GM12892 (cell line): Measurements from ENCODE around the gene EIF3L.

Source experiments
- DNase-seq: peaks from one replicate; pipeline ENCODE4 v3.0.0; 2011; ENCODE audit not compliant: insufficient read length
- FAIRE-seq: peaks from 2 replicates; lab custom pipeline; 2011; peaks lifted over from hg19 to GRCh38; lab: Jason Lieb, UNC
- POLR2A ChIP-seq: IDR thresholded peaks from 2 replicates; pipeline ENCODE4 v1.6.1; 2011; ENCODE audit warnings: low read depth, low read length, control low read depth
- POLR2AphosphoS5 ChIP-seq: IDR thresholded peaks from 2 replicates; pipeline ENCODE4 v1.6.1; 2011; ENCODE audit warnings: low read depth, low read length, control low read depth
- TAF1 ChIP-seq: IDR thresholded peaks from 2 replicates; pipeline ENCODE4 v1.6.1; 2011; ENCODE audit warnings: low read depth, mild to moderate bottlenecking, control low read depth, low read length, borderline replicate concordance

EIF3L gene

DNA sequence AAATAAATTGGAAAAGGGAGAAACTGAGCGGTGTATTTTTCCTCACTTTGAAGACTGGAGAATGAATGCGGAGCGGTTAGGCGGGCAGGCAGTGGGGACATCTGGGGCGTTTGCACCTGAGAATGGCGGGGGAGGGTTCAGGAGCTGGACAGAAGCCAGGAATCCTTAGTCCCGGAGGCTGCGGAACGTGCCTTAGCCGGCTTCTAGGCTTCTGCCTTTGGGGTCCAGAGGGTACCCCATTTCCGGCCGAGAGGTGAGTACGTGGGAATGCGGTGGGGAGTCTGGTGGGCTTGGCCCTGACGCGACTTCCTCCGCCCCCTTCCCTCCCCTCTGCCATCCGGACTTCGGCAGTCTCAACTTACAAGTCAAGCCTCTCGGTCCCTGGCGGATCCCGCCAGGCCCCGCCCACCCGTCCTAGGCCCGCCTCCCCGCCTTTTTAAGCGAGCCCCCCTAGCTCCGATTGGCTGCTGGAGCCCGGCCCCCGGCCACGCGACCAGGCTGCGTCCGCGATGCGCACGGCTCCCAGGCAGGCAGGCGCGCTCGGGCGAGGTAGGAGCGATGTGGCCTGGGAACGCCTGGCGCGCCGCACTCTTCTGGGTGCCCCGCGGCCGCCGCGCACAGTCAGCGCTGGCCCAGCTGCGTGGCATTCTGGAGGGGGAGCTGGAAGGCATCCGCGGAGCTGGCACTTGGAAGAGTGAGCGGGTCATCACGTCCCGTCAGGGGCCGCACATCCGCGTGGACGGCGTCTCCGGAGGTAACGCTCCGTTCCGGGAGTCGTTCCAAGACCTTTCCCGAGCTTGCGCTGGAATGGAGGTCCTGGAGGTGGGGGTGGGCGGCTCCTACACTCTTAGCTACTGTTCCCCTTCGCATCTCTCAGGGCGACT lies 41.6 kb upstream of the EIF3L start, which contains the start of gene GCAT:
Gene GCAT, plus strand, starts transcription at position 525 of the 884 bp plus-strand sequence. Its CDS starts 34 bp downstream, at position 559.
- FAIRE-seq (peak; percentile 99), DNase-seq (peak; percentile 99)
- TF ChIP-seq POLR2A (peak; percentile 63; the same call in 1 of the 2 replicates), POLR2AphosphoS5 (peak; percentile 39; the same call in 1 of the 2 replicates), TAF1 (no peak)

DNA sequence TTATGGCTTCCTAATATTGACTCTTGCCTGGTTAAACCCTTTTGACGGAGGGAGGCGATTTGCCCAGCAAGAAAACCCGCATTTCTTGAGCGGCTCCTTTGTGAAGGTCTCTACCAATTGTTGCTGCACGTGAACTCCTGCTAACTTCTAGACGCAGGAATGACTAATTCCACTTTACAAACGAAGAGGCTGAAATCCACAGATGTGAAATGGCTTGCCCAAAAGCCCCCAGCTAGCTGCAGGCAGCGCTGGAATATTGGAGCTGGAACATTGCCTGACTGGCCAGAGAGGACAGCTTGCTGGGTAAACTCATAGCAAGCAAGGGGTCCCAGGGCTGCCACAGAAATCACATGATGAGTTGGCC lies 40.9 kb upstream of the EIF3L start:
- DNase-seq (no peak), FAIRE-seq (no peak)
- TF ChIP-seq POLR2AphosphoS5 = no peak
- TF ChIP-seq POLR2A = no peak
- TF ChIP-seq TAF1 = no peak

DNA sequence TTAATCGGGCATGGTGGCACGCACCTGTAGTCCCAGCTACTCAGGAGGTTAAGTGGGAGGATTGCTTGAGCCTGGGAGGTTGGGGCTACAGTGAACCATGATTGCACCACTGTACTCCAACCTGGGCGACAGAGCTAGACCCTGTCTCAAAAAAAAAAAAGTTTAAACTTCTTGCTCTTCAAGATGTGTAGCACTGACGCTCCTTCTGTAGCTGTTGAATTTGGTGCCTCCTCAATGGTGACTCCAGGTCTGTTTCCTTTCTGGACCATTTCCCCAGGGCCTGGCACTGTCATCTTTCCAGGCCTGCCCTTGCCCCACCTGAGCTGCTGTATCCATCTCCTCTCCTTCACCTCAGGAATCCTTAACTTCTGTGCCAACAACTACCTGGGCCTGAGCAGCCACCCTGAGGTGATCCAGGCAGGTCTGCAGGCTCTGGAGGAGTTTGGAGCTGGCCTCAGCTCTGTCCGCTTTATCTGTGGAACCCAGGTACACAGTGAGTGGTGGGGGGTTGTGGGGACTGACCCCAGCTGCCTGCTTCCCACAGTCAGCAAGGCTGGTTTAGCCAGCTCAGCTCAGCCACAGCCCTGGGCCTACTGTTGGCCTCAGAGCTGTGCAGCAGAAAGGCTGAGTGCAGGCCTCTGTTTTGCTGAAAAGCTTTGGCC lies 39.4 kb upstream of the EIF3L start:
- FAIRE-seq (no peak), DNase-seq (no peak)
- TF ChIP-seq TAF1 (no peak), POLR2AphosphoS5 (no peak), POLR2A (no peak)

DNA sequence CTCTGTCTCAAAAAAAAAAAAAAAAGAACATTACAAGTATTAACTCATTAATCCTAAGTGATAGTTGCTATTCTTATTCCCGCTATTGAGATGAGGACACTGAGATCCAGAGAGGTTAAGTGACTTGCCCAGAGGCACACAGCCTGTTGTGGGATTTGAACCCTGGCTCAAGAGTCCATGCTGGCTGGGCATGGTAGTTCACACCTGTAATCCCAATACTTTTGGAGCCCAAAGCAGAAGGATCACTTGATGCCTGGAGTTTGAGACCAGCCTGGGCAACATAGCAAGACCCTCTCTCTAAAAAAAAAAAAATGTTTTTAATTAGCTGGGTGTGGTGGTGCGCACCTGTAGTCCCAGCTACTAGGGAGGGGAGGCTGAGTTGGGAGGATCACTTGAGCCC lies 37.4 kb upstream of the EIF3L start:
- TF ChIP-seq POLR2AphosphoS5 = no peak
- TF ChIP-seq POLR2A = no peak
- TF ChIP-seq TAF1 = no peak
- FAIRE-seq (no peak), DNase-seq (no peak)

DNA sequence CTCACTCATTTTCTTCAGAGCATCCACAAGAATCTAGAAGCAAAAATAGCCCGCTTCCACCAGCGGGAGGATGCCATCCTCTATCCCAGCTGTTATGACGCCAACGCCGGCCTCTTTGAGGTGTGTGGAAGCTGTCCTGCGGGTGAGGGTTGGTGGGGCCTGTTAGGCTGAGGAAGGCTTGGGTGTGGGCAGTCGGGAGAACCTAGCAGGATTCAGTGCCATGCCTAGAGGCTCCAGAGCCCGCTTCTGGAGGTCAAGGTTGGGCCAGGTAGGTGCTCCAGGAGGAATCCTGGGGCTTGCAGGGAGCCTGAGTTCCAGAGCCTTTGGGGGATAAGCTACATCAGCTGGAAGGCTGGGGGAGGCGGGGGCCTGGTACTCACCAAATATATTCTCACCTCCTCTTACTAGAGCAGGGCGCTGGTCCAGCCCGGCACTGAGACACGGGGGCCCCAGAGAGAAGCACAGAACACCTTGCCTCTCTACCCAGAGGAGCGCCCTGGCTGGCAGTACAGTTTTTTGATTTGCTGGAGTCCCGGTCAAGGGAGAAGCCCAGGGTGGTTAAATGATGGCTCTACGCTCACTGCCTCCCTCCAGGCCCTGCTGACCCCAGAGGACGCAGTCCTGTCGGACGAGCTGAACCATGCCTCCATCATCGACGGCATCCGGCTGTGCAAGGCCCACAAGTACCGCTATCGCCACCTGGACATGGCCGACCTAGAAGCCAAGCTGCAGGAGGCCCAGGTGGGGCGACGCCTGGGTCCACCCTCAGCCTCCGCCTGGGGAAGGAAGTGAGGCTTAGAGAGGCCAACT lies 36.1 kb upstream of the EIF3L start:
- FAIRE-seq (no peak), DNase-seq (no peak)
- no peak for TF ChIP-seq POLR2A
- no peak for TF ChIP-seq TAF1
- TF ChIP-seq POLR2AphosphoS5 = no peak

DNA sequence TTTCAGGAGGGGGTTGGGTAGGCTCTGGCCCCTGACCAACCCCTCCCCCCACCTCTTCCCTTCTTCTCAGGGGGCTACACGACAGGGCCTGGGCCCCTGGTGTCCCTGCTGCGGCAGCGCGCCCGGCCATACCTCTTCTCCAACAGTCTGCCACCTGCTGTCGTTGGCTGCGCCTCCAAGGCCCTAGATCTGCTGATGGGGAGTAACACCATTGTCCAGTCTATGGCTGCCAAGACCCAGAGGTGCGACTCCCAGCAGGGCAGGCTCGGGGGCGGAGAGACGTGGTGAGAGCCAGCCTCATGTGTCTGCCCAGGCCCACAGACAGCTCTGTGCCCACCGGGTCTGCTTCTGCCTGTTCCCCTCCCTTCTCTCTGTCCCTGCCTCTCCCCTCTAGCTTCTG lies 33.6 kb upstream of the EIF3L start:
- DNase-seq = no peak
- no peak for TF ChIP-seq TAF1
- TF ChIP-seq POLR2A = no peak
- TF ChIP-seq POLR2AphosphoS5 = no peak
- no peak for FAIRE-seq

DNA sequence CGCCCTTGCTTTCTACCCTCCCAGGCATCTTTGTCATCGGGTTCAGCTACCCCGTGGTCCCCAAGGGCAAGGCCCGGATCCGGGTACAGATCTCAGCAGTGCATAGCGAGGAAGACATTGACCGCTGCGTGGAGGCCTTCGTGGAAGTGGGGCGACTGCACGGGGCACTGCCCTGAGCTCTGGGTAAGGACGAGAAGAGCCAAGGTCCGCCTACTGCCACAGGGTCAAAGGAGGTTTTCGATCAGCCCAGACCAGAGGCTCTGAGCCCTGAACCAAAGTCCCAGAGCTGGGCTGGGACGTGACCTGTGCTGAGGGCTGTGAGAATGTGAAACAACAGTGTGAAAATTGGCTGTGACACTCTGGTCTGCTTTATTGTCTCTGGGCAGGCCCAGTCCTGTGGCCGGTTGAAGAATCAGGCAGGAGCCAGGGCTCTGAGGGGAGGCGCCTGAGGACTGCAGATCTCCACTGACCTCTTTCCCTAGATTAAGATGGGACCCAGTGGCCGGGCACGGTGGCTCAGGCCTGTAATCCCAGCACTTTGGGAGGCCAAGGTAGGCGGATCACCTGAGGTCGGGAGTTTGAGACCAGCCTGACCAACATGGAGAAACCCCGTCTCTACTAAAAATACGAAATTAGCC lies 32.6 kb upstream of the EIF3L start:
- DNase-seq (no peak), FAIRE-seq (no peak)
- TF ChIP-seq POLR2A (no peak), TAF1 (no peak), POLR2AphosphoS5 (no peak)

DNA sequence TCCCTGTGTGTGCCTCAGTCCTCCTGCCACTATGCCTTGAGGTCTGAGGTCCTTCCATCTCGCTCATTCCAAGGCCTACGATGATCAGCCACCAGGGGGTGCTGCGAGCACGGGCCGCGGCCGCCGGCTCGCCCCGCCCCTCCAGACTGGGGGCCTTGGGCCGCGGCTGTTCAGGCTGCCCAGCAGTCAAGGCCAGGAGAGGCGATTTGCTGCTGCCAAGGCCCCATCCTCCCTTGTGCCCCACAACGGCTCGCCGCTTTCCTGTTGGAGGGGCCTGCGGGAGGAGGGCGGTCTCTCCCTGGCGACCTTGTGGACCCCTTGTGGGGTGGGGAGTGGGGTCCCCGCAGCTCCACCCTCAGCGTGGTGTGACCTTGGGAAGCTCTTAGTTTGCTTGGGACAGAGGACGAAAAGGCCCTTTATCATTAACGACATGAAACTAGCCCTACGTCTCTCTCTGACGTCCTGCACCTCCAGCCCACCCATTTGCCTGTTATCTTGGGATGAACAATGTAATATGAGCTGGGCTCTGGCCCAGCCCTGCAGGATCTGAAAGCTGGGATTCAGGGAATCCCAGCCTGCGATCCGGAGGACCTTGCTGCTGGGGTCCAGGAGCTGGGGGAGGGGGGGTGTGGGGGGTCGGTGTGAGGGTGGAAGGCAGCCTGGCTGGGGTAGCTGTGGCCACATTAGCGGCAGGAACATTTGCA lies 31.4 kb upstream of the EIF3L start:
- FAIRE-seq (peak; percentile 83), DNase-seq (peak; percentile 91)
- TF ChIP-seq TAF1 (no peak), POLR2AphosphoS5 (no peak), POLR2A (no peak)

DNA sequence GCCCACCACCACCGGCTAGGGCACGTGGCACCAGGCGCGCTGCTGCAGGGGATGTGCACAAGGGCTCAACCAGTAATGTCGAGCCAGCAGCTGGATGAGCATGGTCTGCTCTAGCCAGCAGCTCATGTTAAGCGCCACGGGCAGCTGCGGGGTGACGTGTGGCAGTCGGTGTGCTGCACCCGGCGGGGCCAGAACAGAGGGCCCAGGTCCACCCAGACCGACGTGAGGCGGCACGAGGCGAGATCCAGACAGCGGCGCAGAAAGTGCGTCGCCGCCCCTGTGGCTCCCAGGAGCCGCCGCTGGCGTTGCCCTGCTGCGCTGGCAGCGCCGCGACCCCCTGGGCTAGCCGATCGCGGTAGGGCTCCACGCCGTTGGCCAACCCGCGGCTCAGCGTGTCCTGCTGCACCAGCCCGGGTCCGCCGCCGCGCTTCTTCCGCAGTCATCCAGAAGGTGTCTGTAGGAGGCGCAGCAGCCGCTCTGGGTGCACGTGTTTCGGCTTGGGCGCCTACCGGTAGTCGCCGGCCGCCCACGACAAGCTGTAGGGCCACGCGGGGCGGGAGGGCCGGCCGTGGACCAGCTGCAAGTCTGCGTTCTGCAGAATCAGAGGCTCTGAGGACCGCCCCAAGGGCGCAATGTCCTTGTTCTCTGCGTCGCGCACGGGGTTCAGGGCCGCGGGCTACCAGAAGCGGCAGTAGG lies 30.7 kb upstream of the EIF3L start:
- FAIRE-seq (peak; percentile 27), DNase-seq (peak; percentile 80)
- no peak for TF ChIP-seq POLR2AphosphoS5
- no peak for TF ChIP-seq POLR2A
- TF ChIP-seq TAF1 = no peak

DNA sequence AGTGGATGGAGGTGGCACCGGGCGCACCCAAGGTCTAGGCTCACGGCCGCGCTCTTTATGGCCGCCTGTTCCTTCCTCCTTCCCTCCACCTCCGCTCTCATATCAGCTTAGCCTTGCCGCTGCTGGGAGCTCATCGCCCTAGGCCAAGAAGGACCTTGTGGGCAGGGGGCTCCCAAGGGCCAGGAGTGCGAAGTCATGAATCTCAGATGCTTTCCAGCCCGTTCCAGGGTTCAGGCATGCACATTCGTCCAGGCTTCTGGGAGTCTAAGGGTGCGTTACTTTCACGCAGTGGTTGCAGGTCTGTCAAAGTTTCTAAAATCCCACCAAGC lies 30.1 kb upstream of the EIF3L start:
- FAIRE-seq = no peak
- DNase-seq = no peak
- TF ChIP-seq POLR2A = no peak
